Transverse colon (tissue), 4 donors: ENCODE measurements around the gene FGR. TPM values are rescaled to one million over a fixed set of nuclear protein-coding genes. Genes with fewer than 3 reads are reported as not detected.

Experiments
- DNase-seq: peaks from one replicate; pipeline ENCODE4 v3.0.0-alpha.2; 2019
- H3K27ac ChIP-seq, 4 donors: fragments of 200-600 bp; sonication (generic); 2 replicates each; pipeline ENCODE4 v1.5.1; 2016 to 2018; ENCODE audit warnings: inconsistent platforms in 4 of 4
- H3K27me3 ChIP-seq: fragments of 200-600 bp; sonication (generic); 2 replicates; pipeline ENCODE4 v1.5.1; 2017; ENCODE audit warnings: inconsistent platforms
- H3K36me3 ChIP-seq, 4 donors: fragments of 200-600 bp; sonication (generic); 2 replicates each; pipeline ENCODE4 v1.5.1; 2017 to 2019; ENCODE audit warnings: inconsistent platforms in 4 of 4
- H3K4me1 ChIP-seq, 4 donors: fragments of 200-600 bp; sonication (generic); 2 replicates each; pipeline ENCODE4 v1.5.1; 2017 to 2020; ENCODE audit warnings: inconsistent platforms in 4 of 4
- H3K4me3 ChIP-seq, 4 donors: fragments of 200-600 bp; sonication (generic); 1 replicate in 1 of 4; 2 replicates in 3 of 4; pipeline versions ENCODE4 v1.5.1 to v1.6.1; 2017 to 2019; ENCODE audit warnings: inconsistent platforms in 4 of 4
- H3K9me3 ChIP-seq, 2 donors: fragments of 200-600 bp; sonication (generic); 2 replicates each; pipeline ENCODE4 v1.5.1; 2017 to 2019; ENCODE audit warnings: inconsistent platforms in 2 of 2
- CTCF ChIP-seq, 5 experiments: fragments of 200-600 bp in 3 of 5; fragments of 450-650 bp in 2 of 5; sonication (generic) in 3 of 5; IDR thresholded peaks; 1 replicate in 2 of 5; 2 replicates in 3 of 5; pipeline ENCODE4 v1.5.1; 2016 to 2017; ENCODE audit warnings: antibody characterized with exemption in 5 of 5, inconsistent platforms in 3 of 5, mild to moderate bottlenecking in 2 of 5, moderate library complexity in 1 of 5
- EP300 ChIP-seq: sonication (generic); formaldehyde crosslinking; IDR thresholded peaks from one replicate; pipeline ENCODE4 v1.6.1; 2017; ENCODE audit warnings: antibody characterized with exemption, low read depth
- POLR2A ChIP-seq: fragments of 450-650 bp; IDR thresholded peaks from one replicate; pipeline ENCODE4 v1.6.1; 2016; ENCODE audit warnings: antibody characterized with exemption, mild to moderate bottlenecking, moderate library complexity
- POLR2AphosphoS5 ChIP-seq, 3 donors: sonication (generic); formaldehyde crosslinking; IDR thresholded peaks; one replicate each; pipeline ENCODE4 v1.6.1; 2016; ENCODE audit warnings: antibody characterized with exemption in 3 of 3
- WGBS, 2 donors: methylation state at CpG; one replicate each; pipeline ENCODE4 v1.1.5; 2018; ENCODE audit warnings: low coverage in 1 of 2; 5-methylcytosine and 5-hydroxymethylcytosine counted together
- in situ Hi-C, 4 donors: fragments of 200-750 bp; cut with MboI; loops; one replicate each; pipeline versions ENCODE4 v1.15.0 to v1.15.1; 2017; ENCODE audit warnings: low sequenced_read_pairs in 3 of 4, low pct_ligation_motif_present in 1 of 4, low pct_unique_long_range_greater_than_20kb in 1 of 4
- intact Hi-C: fragments of 100-400 bp; cut with DNase I; formaldehyde crosslinking; loops from one replicate; pipeline ENCODE4 v1.15.1; 2023; ENCODE audit warnings: low total_unique reads
- small RNA-seq, 4 donors: library from RNA; depleted of rRNA; stranded (forward); fragments of <200 nt; gene quantifications; one replicate each; pipeline ENCODE3, GENCODE V24; 2016
- total RNA-seq, 4 donors: library from RNA; depleted of rRNA; stranded (reverse); fragments of >200 nt; gene quantifications; one replicate each; pipeline ENCODE4 v1.1.0, GENCODE V29; 2016

Gene FGR
- total RNA-seq, 4 donors from 2014 or later: 2.2 to 8.8 (median 5.8) TPM

- whole genome bisulfite sequencing, 2 donors: 54% methylated on average over 10 of the region's 10 CpGs; no CpG with 5 or more reads in 1 of the 2 donors
- H3K4me3 ChIP-seq: no peak overlapping the region
- no peaks in the 10 kb centered on the region for H3K27me3 ChIP-seq
- intact Hi-C loops (no loop called here), in situ Hi-C loops (no loop called here)
- H3K9me3 ChIP-seq: no peaks in the 10 kb centered on the region
- DNase-seq: peak; percentile 76
- no peaks in the 10 kb centered on the region for H3K36me3 ChIP-seq
- H3K27ac ChIP-seq: peak overlapping the region; percentile 82 to 95 (median 92)
- TF ChIP-seq EP300: no peak
- TF ChIP-seq POLR2AphosphoS5 (IDR thresholded peaks at IDR 0.05): peak in 2 of 3 donors; percentile 38 to 43
- peaks cover 70 to 81% (median 78%) of the 10 kb centered on the region in 4 donors for H3K4me1 ChIP-seq
Measured at GRCh38 chr1:27563591-27564471, 71.2 kb downstream of the FGR start.

- intact Hi-C loops (no loop called here), in situ Hi-C loops (no loop called here)
- TF ChIP-seq POLR2A (no peak), CTCF (IDR thresholded peaks at IDR 0.05) (no peak), POLR2AphosphoS5 (IDR thresholded peaks at IDR 0.05) (no peak), EP300 (no peak)
- H3K27ac ChIP-seq: peak overlapping the region; percentile 82 to 95 (median 92)
- H3K9me3 ChIP-seq: no peaks in the 10 kb centered on the region
- DNase-seq: no peak
- WGBS, 2 donors: 48% methylated on average over 4 of the region's 4 CpGs; no CpG with 5 or more reads in 1 of the 2 donors
- no peak overlapping the region for H3K4me3 ChIP-seq
- no peaks in the 10 kb centered on the region for H3K36me3 ChIP-seq
- peaks cover 75 to 82% (median 80%) of the 10 kb centered on the region in 4 donors for H3K4me1 ChIP-seq
- H3K27me3 ChIP-seq: no peaks in the 10 kb centered on the region
Measured at GRCh38 chr1:27563341-27563590, 71.7 kb downstream of the FGR start.

GRCh38 chr1:27562534-27563340 lies 72.2 kb downstream of the FGR start:
- in situ Hi-C loops: no loop called here
- Histone ChIP-seq H3K4me1 (peaks cover 75 to 82% (median 79%) of the 10 kb centered on the region in 4 donors), H3K36me3 (no peaks in the 10 kb centered on the region), H3K27me3 (no peaks in the 10 kb centered on the region), H3K27ac (peak overlapping the region; percentile 82 to 95 (median 92)), H3K9me3 (no peaks in the 10 kb centered on the region), H3K4me3 (no peak overlapping the region)
- no peak for DNase-seq
- intact Hi-C loops: no loop called here
- TF ChIP-seq POLR2AphosphoS5 (IDR thresholded peaks at IDR 0.05): no peak
- no peak for TF ChIP-seq POLR2A
- TF ChIP-seq EP300: no peak
- no peak for TF ChIP-seq CTCF (IDR thresholded peaks at IDR 0.05)
- WGBS, 2 donors: 69 to 70% methylated on average over 8 to 18 of the region's 18 CpGs

Small RNA genes within 50 kb of the gene (small RNA-seq; reads per million reads assigned to genes)
- gene AL031729.1 (0 to 0.24 (median 0) reads per million in 4 donors), gene RNU6-949P (0 reads per million in 4 donors)

Other genes with a start within 250 kb of the FGR start
- not detected for gene GPR3, start 242.6 kb downstream of the FGR start, total RNA-seq
- 100 to 1,000 TPM in 1 of 4 donors, 10 to 100 TPM in 3; 34.6 to 114 (median 60.9) TPM for gene WASF2, start 145.0 kb downstream of the FGR start, total RNA-seq
- 10 to 100 TPM; 11.7 to 34.4 (median 21.3) TPM for gene AHDC1, start 31.0 kb downstream of the FGR start, total RNA-seq
- gene IFI6, start 37.0 kb upstream of the FGR start, total RNA-seq: 10 to 100 TPM in 2 of 4 donors, 1 to 10 TPM in 2; 1.2 to 28.1 (median 14.2) TPM
- 10 to 100 TPM; 10.5 to 29.1 (median 12.5) TPM for gene FAM76A, start 90.8 kb upstream of the FGR start, total RNA-seq
- gene STX12, start 138.0 kb upstream of the FGR start, total RNA-seq: 10 to 100 TPM; 11.3 to 65.3 (median 47.6) TPM
- 10 to 100 TPM; 15.1 to 32.9 (median 28.0) TPM for gene PPP1R8, start 195.6 kb upstream of the FGR start, total RNA-seq
- gene THEMIS2, start 237.4 kb upstream of the FGR start, total RNA-seq: 10 to 100 TPM in 3 of 4 donors, under 1 TPM in 1; 1.00 to 27.9 (median 18.6) TPM